Ovary (tissue), 9 donors: ENCODE data around the gene BTBD3. TPM values are rescaled to one million over a fixed set of nuclear protein-coding genes. Genes with fewer than 3 reads are reported as not detected.

Experiments
- DNase-seq, 5 donors: peaks; one replicate each; pipeline ENCODE4 v3.0.0-alpha.2; 2019 to 2020
- H3K27ac ChIP-seq, 2 donors: fragments of 200-600 bp; one replicate each; pipeline versions ENCODE4 v1.5.1 to v1.8.0; 2019 to 2022
- H3K27me3 ChIP-seq: fragments of 200-600 bp; one replicate; pipeline ENCODE4 v1.8.0; 2022
- H3K36me3 ChIP-seq: fragments of 200-600 bp; sonication (generic); one replicate; pipeline ENCODE4 v1.5.1; 2019
- H3K4me1 ChIP-seq: one replicate; pipeline ENCODE4 v1.8.1; 2013; ENCODE audit warnings: mild to moderate bottlenecking, moderate library complexity; ENCODE audit not compliant: insufficient read depth
- H3K4me3 ChIP-seq: fragments of 200-600 bp; sonication (generic); one replicate; pipeline ENCODE4 v1.5.1; 2017
- H3K9me3 ChIP-seq, 2 donors: fragments of 200-600 bp in 1 of 2; sonication (generic) in 1 of 2; one replicate each; pipeline versions ENCODE4 v1.5.1 to v1.8.1; 2013 to 2019; ENCODE audit warnings: mild to moderate bottlenecking in 1 of 2, moderate library complexity in 1 of 2
- CTCF ChIP-seq, 3 donors: fragments of 450-650 bp in 2 of 3; fragments of 200-600 bp in 1 of 3; IDR thresholded peaks; one replicate each; pipeline versions ENCODE4 v1.5.1 to v1.8.0; 2016 to 2022; ENCODE audit warnings: antibody characterized with exemption in 3 of 3, mild to moderate bottlenecking in 1 of 3
- EP300 ChIP-seq: sonication (generic); formaldehyde crosslinking; IDR thresholded peaks from one replicate; pipeline ENCODE4 v1.6.1; 2017; ENCODE audit warnings: antibody characterized with exemption
- POLR2A ChIP-seq: fragments of 450-650 bp; IDR thresholded peaks from one replicate; pipeline ENCODE4 v1.6.1; 2017; ENCODE audit warnings: antibody characterized with exemption, mild to moderate bottlenecking, moderate library complexity
- WGBS, 3 donors: extraction: QIAGEN DNeasy Blood & Tissue Kit in 1 of 3; methylation state at CpG; one replicate each; pipeline versions ENCODE4 v1.1.5 to v1.1.7; 2013 to 2017; 5-methylcytosine and 5-hydroxymethylcytosine counted together
- intact Hi-C, 4 donors: fragments of 100-400 bp; cut with DNase I; formaldehyde crosslinking; loops; one replicate each; pipeline versions ENCODE4 v1.11.0 to v1.15.1; 2022 to 2023
- polyA plus RNA-seq, 2 donors: library from polyadenylated mRNA; stranded (reverse); fragments of 200-250 nt in 1 of 2; fragments of 350-450 nt in 1 of 2; fragmentation: Illumina TruSeq in 1 of 2; extraction: RNeasy Lipid Tissue Mini Kit (QIAGEN cat#74804) in 1 of 2; gene quantifications; one replicate each; pipeline ENCODE4 v1.2.3, GENCODE V29; 2013 to 2014
- total RNA-seq, 7 donors: library from RNA; depleted of rRNA in 2 of 7; stranded (reverse); fragments of >200 nt in 2 of 7; fragmentation: NEBNext Ultra II Directional in 3 of 7; extraction: Animal tissue kit (Norgen Biotek cat#: 25700) in 3 of 7; gene quantifications; one replicate each; pipeline versions ENCODE4 v1.1.0 to v1.2.4, GENCODE V29; 2016 to 2023
- donor health status: DM: no; HTN: no; CAD: no; lungs with moderate emphysema.
- donor health status: DM: no; HTN: no; CAD: no.
- donor health status: Bipolar disorder and iron deficiency.
- donor health status: DM: yes; HTN: yes; CAD: no.
- donor health status: DM: no; HTN: no; CAD: no.
- donor health status: DM: yes; HTN: yes; CAD: no.

BTBD3 gene
- total and polyA plus RNA-seq, 9 donors: 14.1 to 34.0 (median 27.0) TPM

GRCh38 chr20:11970243-11970836, 52.6 kb downstream of the BTBD3 start:
- H3K4me1 ChIP-seq: no peaks in the 10 kb centered on the region
- intact Hi-C loops: no loop called here
- no peaks in the 10 kb centered on the region for H3K36me3 ChIP-seq
- H3K27ac ChIP-seq: no peak overlapping the region
- no peak for DNase-seq
- no peaks in the 10 kb centered on the region for H3K9me3 ChIP-seq
- no peaks in the 10 kb centered on the region for H3K27me3 ChIP-seq
- no peak overlapping the region for H3K4me3 ChIP-seq
- 91 to 93% (median 92%) methylated on average over 3 of the region's 3 CpGs for WGBS, 3 donors
- no peak for TF ChIP-seq POLR2A
- TF ChIP-seq EP300: no peak
- no peak for TF ChIP-seq CTCF (IDR thresholded peaks at IDR 0.05)

- WGBS, 3 donors: 90 to 96% (median 93%) methylated on average over 2 of the region's 2 CpGs
- TF ChIP-seq CTCF (IDR thresholded peaks at IDR 0.05) (no peak), POLR2A (no peak), EP300 (no peak)
- Histone ChIP-seq H3K4me3 (no peak overlapping the region), H3K27ac (no peak overlapping the region), H3K27me3 (no peaks in the 10 kb centered on the region), H3K9me3 (no peaks in the 10 kb centered on the region), H3K4me1 (no peaks in the 10 kb centered on the region), H3K36me3 (no peaks in the 10 kb centered on the region)
- DNase-seq: no peak
- intact Hi-C loops: no loop called here
Measured at GRCh38 chr20:11972478-11972877, 54.8 kb downstream of the BTBD3 start.
